GM19463 (cell line): ENCODE data around the gene PCDHB6.
"Not testable (repeated sequence)": the region's sequence is repeated elsewhere in the genome, so short reads cannot be mapped to it uniquely, and the experiment has no call there.

ENCODE experiments used
- ATAC-seq: cut with Tn5 transposase; IDR thresholded peaks from one replicate; pipeline ENCODE4 v1.9.1; 2021; ENCODE audit warnings: mild to moderate bottlenecking, moderate library complexity; ENCODE audit not compliant: unreplicated experiment

Gene PCDHB6

DNA sequence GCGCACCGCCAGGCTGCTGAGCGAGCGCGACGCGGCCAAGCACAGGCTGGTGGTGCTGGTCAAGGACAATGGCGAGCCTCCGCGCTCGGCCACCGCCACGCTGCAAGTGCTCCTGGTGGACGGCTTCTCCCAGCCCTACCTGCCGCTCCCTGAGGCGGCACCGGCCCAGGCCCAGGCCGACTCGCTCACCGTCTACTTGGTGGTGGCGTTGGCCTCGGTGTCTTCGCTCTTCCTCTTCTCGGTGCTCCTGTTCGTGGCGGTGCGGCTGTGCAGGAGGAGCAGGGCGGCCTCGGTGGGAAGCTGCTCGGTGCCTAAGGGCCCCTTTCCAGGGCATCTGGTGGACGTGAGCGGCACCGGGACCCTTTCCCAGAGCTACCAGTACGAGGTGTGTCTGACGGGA lies 51.8 kb downstream of the PCDHB6 start:
- not testable (repeated sequence) for ATAC-seq
